Transverse colon (tissue), 4 donors: Measurements from ENCODE around the gene CDH13. TPM values are rescaled to one million over a fixed set of nuclear protein-coding genes. Genes with fewer than 3 reads are reported as not detected.

Source experiments
- DNase-seq: peaks from one replicate; pipeline ENCODE4 v3.0.0-alpha.2; 2019
- H3K27ac ChIP-seq, 4 donors: fragments of 200-600 bp; sonication (generic); 2 replicates each; pipeline ENCODE4 v1.5.1; 2016 to 2018; ENCODE audit warnings: inconsistent platforms in 4 of 4
- H3K27me3 ChIP-seq: fragments of 200-600 bp; sonication (generic); 2 replicates; pipeline ENCODE4 v1.5.1; 2017; ENCODE audit warnings: inconsistent platforms
- H3K36me3 ChIP-seq, 4 donors: fragments of 200-600 bp; sonication (generic); 2 replicates each; pipeline ENCODE4 v1.5.1; 2017 to 2019; ENCODE audit warnings: inconsistent platforms in 4 of 4
- H3K4me1 ChIP-seq, 4 donors: fragments of 200-600 bp; sonication (generic); 2 replicates each; pipeline ENCODE4 v1.5.1; 2017 to 2020; ENCODE audit warnings: inconsistent platforms in 4 of 4
- H3K4me3 ChIP-seq, 4 donors: fragments of 200-600 bp; sonication (generic); 1 replicate in 1 of 4; 2 replicates in 3 of 4; pipeline versions ENCODE4 v1.5.1 to v1.6.1; 2017 to 2019; ENCODE audit warnings: inconsistent platforms in 4 of 4
- H3K9me3 ChIP-seq, 2 donors: fragments of 200-600 bp; sonication (generic); 2 replicates each; pipeline ENCODE4 v1.5.1; 2017 to 2019; ENCODE audit warnings: inconsistent platforms in 2 of 2
- CTCF ChIP-seq, 5 experiments: fragments of 200-600 bp in 3 of 5; fragments of 450-650 bp in 2 of 5; sonication (generic) in 3 of 5; IDR thresholded peaks; 1 replicate in 2 of 5; 2 replicates in 3 of 5; pipeline ENCODE4 v1.5.1; 2016 to 2017; ENCODE audit warnings: antibody characterized with exemption in 5 of 5, inconsistent platforms in 3 of 5, mild to moderate bottlenecking in 2 of 5, moderate library complexity in 1 of 5
- EP300 ChIP-seq: sonication (generic); formaldehyde crosslinking; IDR thresholded peaks from one replicate; pipeline ENCODE4 v1.6.1; 2017; ENCODE audit warnings: antibody characterized with exemption, low read depth
- POLR2A ChIP-seq: fragments of 450-650 bp; IDR thresholded peaks from one replicate; pipeline ENCODE4 v1.6.1; 2016; ENCODE audit warnings: antibody characterized with exemption, mild to moderate bottlenecking, moderate library complexity
- POLR2AphosphoS5 ChIP-seq, 3 donors: sonication (generic); formaldehyde crosslinking; IDR thresholded peaks; one replicate each; pipeline ENCODE4 v1.6.1; 2016; ENCODE audit warnings: antibody characterized with exemption in 3 of 3
- WGBS, 2 donors: methylation state at CpG; one replicate each; pipeline ENCODE4 v1.1.5; 2018; ENCODE audit warnings: low coverage in 1 of 2; 5-methylcytosine and 5-hydroxymethylcytosine counted together
- in situ Hi-C, 4 donors: fragments of 200-750 bp; cut with MboI; loops; one replicate each; pipeline versions ENCODE4 v1.15.0 to v1.15.1; 2017; ENCODE audit warnings: low sequenced_read_pairs in 3 of 4, low pct_ligation_motif_present in 1 of 4, low pct_unique_long_range_greater_than_20kb in 1 of 4
- intact Hi-C: fragments of 100-400 bp; cut with DNase I; formaldehyde crosslinking; loops from one replicate; pipeline ENCODE4 v1.15.1; 2023; ENCODE audit warnings: low total_unique reads
- total RNA-seq, 4 donors: library from RNA; depleted of rRNA; stranded (reverse); fragments of >200 nt; gene quantifications; one replicate each; pipeline ENCODE4 v1.1.0, GENCODE V29; 2016

The CDH13 gene
- total RNA-seq, 4 donors from 2014 or later = 3.8 to 28.1 (median 5.8) TPM

GRCh38 chr16:83271970-83272575, 645.3 kb downstream of the CDH13 start:
- no peak for TF ChIP-seq POLR2A
- no peak for TF ChIP-seq EP300
- no peaks in the 10 kb centered on the region for H3K9me3 ChIP-seq
- no peaks in the 10 kb centered on the region for H3K27me3 ChIP-seq
- no peak for DNase-seq
- no peak overlapping the region for H3K4me3 ChIP-seq
- in situ Hi-C loops (no loop called here), intact Hi-C loops (no loop called here)
- H3K27ac ChIP-seq = no peak overlapping the region
- H3K4me1 ChIP-seq = no peaks in the 10 kb centered on the region
- H3K36me3 ChIP-seq = no peaks in the 10 kb centered on the region
- 60 to 72% methylated on average over 5 of the region's 5 CpGs for WGBS, 2 donors

- intact Hi-C loops = no loop called here
- H3K4me1 ChIP-seq = no peaks in the 10 kb centered on the region
- DNase-seq = no peak
- TF ChIP-seq POLR2A (no peak), EP300 (no peak), CTCF (IDR thresholded peaks at IDR 0.05) (no peak), POLR2AphosphoS5 (IDR thresholded peaks at IDR 0.05) (no peak)
- H3K27me3 ChIP-seq = no peaks in the 10 kb centered on the region
- in situ Hi-C loops = no loop called here
- H3K27ac ChIP-seq = no peak overlapping the region
- H3K36me3 ChIP-seq = no peaks in the 10 kb centered on the region
- WGBS, 2 donors = 75 to 85% methylated on average over 1 to 4 of the region's 4 CpGs
- no peak overlapping the region for H3K4me3 ChIP-seq
- no peaks in the 10 kb centered on the region for H3K9me3 ChIP-seq
Observed at GRCh38 chr16:83272843-83273242, 646.1 kb downstream of the CDH13 start.

- WGBS, 2 donors = 86 to 94% methylated on average over 7 to 9 of the region's 9 CpGs
- intact Hi-C loops = no loop called here
- TF ChIP-seq POLR2AphosphoS5 (IDR thresholded peaks at IDR 0.05) = no peak
- no peak for TF ChIP-seq POLR2A
- TF ChIP-seq CTCF (IDR thresholded peaks at IDR 0.05) = no peak
- TF ChIP-seq EP300 = no peak
- no peaks in the 10 kb centered on the region for H3K4me1 ChIP-seq
- no peaks in the 10 kb centered on the region for H3K27me3 ChIP-seq
- DNase-seq = no peak
- in situ Hi-C loops = no loop called here
- no peak overlapping the region for H3K4me3 ChIP-seq
- H3K9me3 ChIP-seq = no peaks in the 10 kb centered on the region
- H3K27ac ChIP-seq = no peak overlapping the region
- no peaks in the 10 kb centered on the region for H3K36me3 ChIP-seq
Observed at GRCh38 chr16:83273504-83274173, 646.9 kb downstream of the CDH13 start.

- in situ Hi-C loops (no loop called here), intact Hi-C loops (no loop called here)
- Histone ChIP-seq H3K4me3 (no peak overlapping the region), H3K27ac (no peak overlapping the region), H3K9me3 (no peaks in the 10 kb centered on the region), H3K27me3 (no peaks in the 10 kb centered on the region), H3K36me3 (no peaks in the 10 kb centered on the region), H3K4me1 (no peaks in the 10 kb centered on the region)
- no peak for DNase-seq
- WGBS, 2 donors = 75% methylated on average over 9 of the region's 9 CpGs
- TF ChIP-seq EP300 (no peak), POLR2AphosphoS5 (IDR thresholded peaks at IDR 0.05) (no peak), CTCF (IDR thresholded peaks at IDR 0.05) (no peak), POLR2A (no peak)
Observed at GRCh38 chr16:83279251-83279650, 652.5 kb downstream of the CDH13 start.
